Prostate gland (tissue), 2 donors: Measurements from ENCODE around the gene CHD1L. TPM values are rescaled to one million over a fixed set of nuclear protein-coding genes. Genes with fewer than 3 reads are reported as not detected.
A peak's percentile ranks its signal among the peaks of the same experiment; 100 is the strongest.

Experiments used
- DNase-seq: peaks from one replicate; pipeline ENCODE4 v3.0.0-alpha.2; 2019; ENCODE audit warnings: low spot score
- H3K27ac ChIP-seq, 2 donors: fragments of 200-600 bp; sonication (generic); 2 replicates each; pipeline ENCODE4 v1.5.1; 2017 to 2019
- H3K27me3 ChIP-seq: fragments of 200-600 bp; sonication (generic); replicated peaks from 2 replicates; pipeline ENCODE4 v1.5.1; 2019; ENCODE audit not compliant: insufficient read depth
- H3K36me3 ChIP-seq, 2 donors: fragments of 200-600 bp; sonication (generic); 1 replicate in 1 of 2; 2 replicates in 1 of 2; pipeline versions ENCODE4 v1.5.1 to v1.8.1; 2017 to 2019
- H3K4me1 ChIP-seq: fragments of 200-600 bp; sonication (generic); replicated peaks from 2 replicates; pipeline ENCODE4 v1.5.1; 2019
- H3K4me3 ChIP-seq, 2 donors: fragments of 200-600 bp; sonication (generic); 2 replicates each; pipeline ENCODE4 v1.5.1; 2017 to 2019
- H3K9me3 ChIP-seq: fragments of 200-600 bp; sonication (generic); 2 replicates; pipeline ENCODE4 v1.5.1; 2017
- CTCF ChIP-seq, 4 experiments: fragments of 200-600 bp in 2 of 4; fragments of 450-650 bp in 2 of 4; sonication (generic) in 2 of 4; IDR thresholded peaks; 1 replicate in 3 of 4; 2 replicates in 1 of 4; pipeline ENCODE4 v1.5.1; 2016 to 2019; ENCODE audit warnings: antibody characterized with exemption in 4 of 4, mild to moderate bottlenecking in 2 of 4, moderate library complexity in 2 of 4
- POLR2A ChIP-seq: fragments of 450-650 bp; IDR thresholded peaks from one replicate; pipeline ENCODE4 v1.6.1; 2016; ENCODE audit warnings: antibody characterized with exemption, mild to moderate bottlenecking
- POLR2AphosphoS5 ChIP-seq: sonication (generic); formaldehyde crosslinking; IDR thresholded peaks from one replicate; pipeline ENCODE4 v1.6.1; 2017; ENCODE audit warnings: antibody characterized with exemption
- WGBS: methylation state at CpG from one replicate; pipeline ENCODE4 v1.1.5; 2018; 5-methylcytosine and 5-hydroxymethylcytosine counted together
- intact Hi-C: fragments of 100-400 bp; cut with DNase I; formaldehyde crosslinking; loops from one replicate; pipeline ENCODE4 v1.14.2; 2022
- total RNA-seq, 2 donors: library from RNA; depleted of rRNA; stranded (reverse); fragments of >200 nt; gene quantifications; one replicate each; pipeline ENCODE4 v1.1.0, GENCODE V29; 2016

Gene CHD1L
- total RNA-seq, 2 donors from 2014 or later, result 21.4 to 22.0 TPM

- 4% methylated on average over 4 of the region's 4 CpGs for WGBS
- Histone ChIP-seq H3K36me3 (no peaks in the 10 kb centered on the region), H3K4me3 (peak overlapping the region; percentile 82 to 83), H3K27me3 (no peaks in the 10 kb centered on the region), H3K9me3 (no peaks in the 10 kb centered on the region), H3K4me1 (peaks cover 4% of the 10 kb centered on the region), H3K27ac (no peak overlapping the region)
- no peak for DNase-seq
- TF ChIP-seq POLR2A, result no peak
- no peak for TF ChIP-seq CTCF (IDR thresholded peaks at IDR 0.05)
- no peak for TF ChIP-seq POLR2AphosphoS5
- intact Hi-C loops, result no loop called here
Measured at GRCh38 chr1:147243841-147244240, 1.4 kb downstream of the CHD1L start.

- intact Hi-C loops, result no loop called here
- 93% methylated on average over 6 of the region's 6 CpGs for WGBS
- Histone ChIP-seq H3K9me3 (no peaks in the 10 kb centered on the region), H3K4me3 (no peak overlapping the region), H3K4me1 (peaks cover 4% of the 10 kb centered on the region), H3K27ac (no peak overlapping the region), H3K36me3 (no peaks in the 10 kb centered on the region), H3K27me3 (no peaks in the 10 kb centered on the region)
- TF ChIP-seq POLR2A, result no peak
- no peak for TF ChIP-seq POLR2AphosphoS5
- TF ChIP-seq CTCF (IDR thresholded peaks at IDR 0.05), result no peak
- no peak for DNase-seq
Measured at GRCh38 chr1:147245129-147245528, 2.6 kb downstream of the CHD1L start.

- Histone ChIP-seq H3K9me3 (no peaks in the 10 kb centered on the region), H3K36me3 (no peaks in the 10 kb centered on the region), H3K27me3 (no peaks in the 10 kb centered on the region), H3K4me1 (peaks cover 4% of the 10 kb centered on the region), H3K27ac (no peak overlapping the region), H3K4me3 (no peak overlapping the region)
- 66% methylated on average over 3 of the region's 3 CpGs for WGBS
- DNase-seq, result no peak
- no peak for TF ChIP-seq CTCF (IDR thresholded peaks at IDR 0.05)
- no peak for TF ChIP-seq POLR2A
- TF ChIP-seq POLR2AphosphoS5, result no peak
- intact Hi-C loops, result no loop called here
Measured at GRCh38 chr1:147245586-147246021, 3.1 kb downstream of the CHD1L start.

GRCh38 chr1:147246044-147246690, 3.7 kb downstream of the CHD1L start:
- H3K27ac ChIP-seq, result no peak overlapping the region
- WGBS, result 66% methylated on average over 2 of the region's 2 CpGs
- TF ChIP-seq CTCF (IDR thresholded peaks at IDR 0.05) (no peak), POLR2A (no peak), POLR2AphosphoS5 (no peak)
- no peaks in the 10 kb centered on the region for H3K36me3 ChIP-seq
- intact Hi-C loops, result no loop called here
- DNase-seq, result no peak
- no peaks in the 10 kb centered on the region for H3K9me3 ChIP-seq
- no peaks in the 10 kb centered on the region for H3K27me3 ChIP-seq
- peaks cover 4% of the 10 kb centered on the region for H3K4me1 ChIP-seq
- H3K4me3 ChIP-seq, result no peak overlapping the region
